ENCODE measurements around the gene HABP2.

HABP2 gene

GRCh38 chr10:113519681-113520115 is 33.2 kb upstream of the HABP2 start:
- no peak for TF ChIP-seq CTCF (IDR thresholded peaks at IDR 0.05; ENCODE audit: low read depth, low read length, missing control alignments)
- in situ Hi-C loops (cut with HindIII; ENCODE audit: low sequenced_read_pairs) = no loop called here
- DNase-seq (ENCODE audit: low read depth) = no peak
- no peak overlapping the region for H3K4me3 ChIP-seq (ENCODE audit: low read depth, low read length)

GRCh38 chr10:113520261-113520660 is 32.6 kb upstream of the HABP2 start:
- in situ Hi-C loops (cut with HindIII; ENCODE audit: low sequenced_read_pairs) = no loop called here
- TF ChIP-seq CTCF (IDR thresholded peaks at IDR 0.05; ENCODE audit: low read depth, low read length, missing control alignments) = no peak
- no peak overlapping the region for H3K4me3 ChIP-seq (ENCODE audit: low read depth, low read length)
- no peak for DNase-seq (ENCODE audit: low read depth)

DNA sequence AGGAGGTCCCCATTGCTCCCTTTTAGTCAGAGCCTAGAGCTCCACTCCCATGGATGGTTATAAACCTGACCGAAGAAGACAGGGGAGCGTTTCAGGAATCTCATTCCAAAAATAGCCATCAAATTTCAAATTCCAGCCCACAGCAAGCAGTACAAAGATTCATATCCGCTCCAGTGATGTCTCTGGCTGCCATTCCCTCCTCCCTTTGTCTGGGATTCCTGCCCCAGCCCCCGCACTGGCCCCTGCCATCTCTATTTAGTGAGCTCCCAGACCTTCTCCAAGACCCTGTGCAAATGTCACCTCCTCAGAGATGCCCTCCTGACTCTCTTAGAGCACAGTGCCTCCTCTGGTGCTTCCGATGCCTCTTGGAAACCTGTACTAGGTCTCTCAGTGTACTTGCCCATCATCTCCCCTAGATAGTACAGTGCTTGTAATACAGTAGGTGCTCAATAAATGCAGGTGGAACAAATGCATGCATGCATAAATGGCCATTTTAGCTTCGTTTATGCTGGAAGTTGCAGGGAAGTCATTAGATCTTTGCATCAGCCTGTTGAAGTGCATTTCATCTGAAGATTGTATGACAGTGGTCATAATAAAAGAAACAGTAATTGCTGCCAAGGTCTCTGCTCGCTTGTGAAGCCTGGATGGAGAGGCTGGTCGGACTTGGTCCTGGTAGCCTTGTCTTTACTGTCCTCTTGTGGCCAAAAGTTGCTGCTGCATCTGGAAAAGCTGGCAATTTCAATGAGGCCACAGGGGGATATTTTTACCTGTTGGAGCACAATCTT is 32.0 kb upstream of the HABP2 start:
- in situ Hi-C loops (cut with HindIII; ENCODE audit: low sequenced_read_pairs) = no loop called here
- DNase-seq (ENCODE audit: low read depth) = peak; percentile 64
- peak; percentile 100 for TF ChIP-seq CTCF (IDR thresholded peaks at IDR 0.05; ENCODE audit: low read depth, low read length, missing control alignments)
- no peak overlapping the region for H3K4me3 ChIP-seq (ENCODE audit: low read depth, low read length)

DNA sequence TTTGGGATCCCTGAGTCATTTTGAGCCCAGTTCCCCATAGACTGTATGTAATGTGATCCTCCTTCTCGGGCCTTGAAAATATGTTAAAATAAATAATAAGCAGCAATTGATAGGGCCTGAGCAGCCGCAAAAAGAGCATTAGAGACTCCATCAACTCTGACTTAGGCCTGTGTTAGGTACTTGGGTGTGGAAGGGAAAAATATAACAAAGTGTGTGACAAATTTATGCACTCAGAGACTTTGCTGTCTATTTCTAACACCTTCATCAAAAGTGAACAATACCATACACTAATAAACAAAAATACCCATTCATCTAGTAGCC is 31.4 kb upstream of the HABP2 start:
- no peak for DNase-seq (ENCODE audit: low read depth)
- TF ChIP-seq CTCF (IDR thresholded peaks at IDR 0.05; ENCODE audit: low read depth, low read length, missing control alignments) = no peak
- H3K4me3 ChIP-seq (ENCODE audit: low read depth, low read length) = no peak overlapping the region
- in situ Hi-C loops (cut with HindIII; ENCODE audit: low sequenced_read_pairs) = no loop called here

- in situ Hi-C loops (cut with HindIII; ENCODE audit: low sequenced_read_pairs) = no loop called here
- TF ChIP-seq CTCF (IDR thresholded peaks at IDR 0.05; ENCODE audit: low read depth, low read length, missing control alignments) = no peak
- H3K4me3 ChIP-seq (ENCODE audit: low read depth, low read length) = no peak overlapping the region
- DNase-seq (ENCODE audit: low read depth) = no peak
Observed at GRCh38 chr10:113522460-113522859, 30.4 kb upstream of the HABP2 start.

- no peak for DNase-seq (ENCODE audit: low read depth)
- in situ Hi-C loops (cut with HindIII; ENCODE audit: low sequenced_read_pairs) = no loop called here
- TF ChIP-seq CTCF (IDR thresholded peaks at IDR 0.05; ENCODE audit: low read depth, low read length, missing control alignments) = no peak
- H3K4me3 ChIP-seq (ENCODE audit: low read depth, low read length) = no peak overlapping the region
Observed at GRCh38 chr10:113523071-113523470, 29.8 kb upstream of the HABP2 start.

Data from astrocyte of the cerebellum (primary cell).